Duodenal mucosa (tissue), 2 donors: ENCODE results near the gene CFHR2.

Source experiments
- H3K27ac ChIP-seq: one replicate; pipeline ENCODE4 v1.7.0; 2013; ENCODE audit warnings: low read depth, low read length
- H3K27me3 ChIP-seq, 2 donors: one replicate each; pipeline ENCODE4 v1.7.0; 2013; ENCODE audit warnings: low read length in 2 of 2, control low read depth in 1 of 2; ENCODE audit not compliant: insufficient read depth in 2 of 2, control insufficient read depth in 1 of 2
- H3K36me3 ChIP-seq, 2 donors: one replicate each; pipeline ENCODE4 v1.7.0; 2013; ENCODE audit warnings: low read length in 2 of 2, control low read depth in 1 of 2; ENCODE audit not compliant: insufficient read depth in 2 of 2, control insufficient read depth in 1 of 2
- H3K4me1 ChIP-seq, 2 donors: one replicate each; pipeline ENCODE4 v1.7.0; 2013; ENCODE audit warnings: low read length in 2 of 2, control low read depth in 1 of 2; ENCODE audit not compliant: insufficient read depth in 2 of 2, control insufficient read depth in 1 of 2
- H3K4me3 ChIP-seq, 2 donors: one replicate each; pipeline ENCODE4 v1.7.0; 2013; ENCODE audit warnings: low read length in 2 of 2, low read depth in 1 of 2
- H3K9ac ChIP-seq, 2 donors: one replicate each; pipeline ENCODE4 v1.7.0; 2013; ENCODE audit warnings: low read length in 2 of 2, low read depth in 1 of 2
- H3K9me3 ChIP-seq, 2 donors: one replicate each; pipeline ENCODE4 v1.7.0; 2013; ENCODE audit warnings: low read length in 2 of 2, control low read depth in 1 of 2; ENCODE audit not compliant: control insufficient read depth in 1 of 2

Gene CFHR2

GRCh38 chr1:196993916-196994315 lies 50.4 kb downstream of the CFHR2 start:
- H3K27ac ChIP-seq = no peak overlapping the region
- no peaks in the 10 kb centered on the region for H3K9me3 ChIP-seq
- H3K27me3 ChIP-seq = no peaks in the 10 kb centered on the region
- no peak overlapping the region for H3K4me3 ChIP-seq
- H3K4me1 ChIP-seq = no peaks in the 10 kb centered on the region
- H3K36me3 ChIP-seq = no peaks in the 10 kb centered on the region
- H3K9ac ChIP-seq = no peak overlapping the region

- no peaks in the 10 kb centered on the region for H3K36me3 ChIP-seq
- H3K4me1 ChIP-seq = no peaks in the 10 kb centered on the region
- no peak overlapping the region for H3K9ac ChIP-seq
- H3K27ac ChIP-seq = no peak overlapping the region
- H3K9me3 ChIP-seq = no peaks in the 10 kb centered on the region
- no peaks in the 10 kb centered on the region for H3K27me3 ChIP-seq
- no peak overlapping the region for H3K4me3 ChIP-seq
Observed at GRCh38 chr1:196997423-196997822, 53.9 kb downstream of the CFHR2 start.

GRCh38 chr1:197001828-197002227 lies 58.3 kb downstream of the CFHR2 start:
- no peaks in the 10 kb centered on the region for H3K4me1 ChIP-seq

GRCh38 chr1:197003132-197003531 lies 59.6 kb downstream of the CFHR2 start:
- H3K36me3 ChIP-seq = no peaks in the 10 kb centered on the region
- no peaks in the 10 kb centered on the region for H3K4me1 ChIP-seq
- H3K9ac ChIP-seq = no peak overlapping the region
- no peaks in the 10 kb centered on the region for H3K27me3 ChIP-seq
- H3K27ac ChIP-seq = no peak overlapping the region
- no peaks in the 10 kb centered on the region for H3K9me3 ChIP-seq
- H3K4me3 ChIP-seq = no peak overlapping the region

More at GRCh38 chr1:197001828-197002227, 58.3 kb downstream of the CFHR2 start:
- Histone ChIP-seq H3K27me3 (no peaks in the 10 kb centered on the region), H3K36me3 (no peaks in the 10 kb centered on the region), H3K9me3 (no peaks in the 10 kb centered on the region), H3K9ac (no peak overlapping the region), H3K27ac (no peak overlapping the region), H3K4me3 (no peak overlapping the region)

- no peaks in the 10 kb centered on the region for H3K36me3 ChIP-seq
- peaks cover 0 to 6% of the 10 kb centered on the region in 2 donors for H3K9me3 ChIP-seq
- no peaks in the 10 kb centered on the region for H3K4me1 ChIP-seq
- H3K27me3 ChIP-seq = no peaks in the 10 kb centered on the region
- H3K9ac ChIP-seq = no peak overlapping the region
- no peak overlapping the region for H3K27ac ChIP-seq
- H3K4me3 ChIP-seq = no peak overlapping the region
Observed at GRCh38 chr1:197008861-197009260, 65.3 kb downstream of the CFHR2 start.
